T-helper 1 cell treated with Interleukin-12 subunit alpha and Interleukin-12 subunit beta and Interleukin-4 antibody, amounts not matched to agents 30 ng/mL and 1 ng/mL, for 36 hours (primary cell): Measurements from ENCODE around the gene GP9. TPM values are rescaled to one million over a fixed set of nuclear protein-coding genes. Genes with fewer than 3 reads are reported as not detected.
"Not testable (repeated sequence)": the region's sequence is repeated elsewhere in the genome, so short reads cannot be mapped to it uniquely, and the experiment has no call there.

Experiments
- intact Hi-C: fragments of 100-400 bp; cut with micrococcal nuclease; formaldehyde crosslinking; loops from one replicate; pipeline ENCODE4 v1.15.1; 2024
- total RNA-seq: library from RNA; stranded (reverse); gene quantifications from 2 replicates; pipeline ENCODE4 v1.2.3, GENCODE V29; 2022

The GP9 gene
- total RNA-seq, 1 donor from 2014 or later: not detected

GRCh38 chr3:129106866-129107565, 46.4 kb downstream of the GP9 start:
- intact Hi-C loops: no loop called here

DNA sequence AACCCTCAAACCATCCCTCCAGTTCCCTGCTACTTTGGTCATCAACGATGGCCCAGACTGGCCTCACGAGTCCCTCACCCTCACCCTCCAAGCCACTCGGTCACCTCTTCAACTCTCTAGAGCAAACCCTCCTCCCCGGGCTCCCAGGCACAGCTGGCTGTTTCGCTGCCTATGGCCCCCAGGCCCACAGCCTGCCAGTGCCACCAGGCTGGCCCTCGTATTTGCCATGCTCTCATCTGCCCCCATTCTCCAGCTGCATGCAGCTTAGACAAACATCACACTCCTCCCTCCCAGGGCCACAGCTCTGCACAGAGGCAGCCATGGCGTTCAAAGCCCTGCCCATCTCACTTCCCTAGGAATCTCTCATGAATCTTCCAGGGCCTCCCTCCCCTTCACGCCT, 47.2 kb downstream of the GP9 start:
- intact Hi-C loops: no loop called here

DNA sequence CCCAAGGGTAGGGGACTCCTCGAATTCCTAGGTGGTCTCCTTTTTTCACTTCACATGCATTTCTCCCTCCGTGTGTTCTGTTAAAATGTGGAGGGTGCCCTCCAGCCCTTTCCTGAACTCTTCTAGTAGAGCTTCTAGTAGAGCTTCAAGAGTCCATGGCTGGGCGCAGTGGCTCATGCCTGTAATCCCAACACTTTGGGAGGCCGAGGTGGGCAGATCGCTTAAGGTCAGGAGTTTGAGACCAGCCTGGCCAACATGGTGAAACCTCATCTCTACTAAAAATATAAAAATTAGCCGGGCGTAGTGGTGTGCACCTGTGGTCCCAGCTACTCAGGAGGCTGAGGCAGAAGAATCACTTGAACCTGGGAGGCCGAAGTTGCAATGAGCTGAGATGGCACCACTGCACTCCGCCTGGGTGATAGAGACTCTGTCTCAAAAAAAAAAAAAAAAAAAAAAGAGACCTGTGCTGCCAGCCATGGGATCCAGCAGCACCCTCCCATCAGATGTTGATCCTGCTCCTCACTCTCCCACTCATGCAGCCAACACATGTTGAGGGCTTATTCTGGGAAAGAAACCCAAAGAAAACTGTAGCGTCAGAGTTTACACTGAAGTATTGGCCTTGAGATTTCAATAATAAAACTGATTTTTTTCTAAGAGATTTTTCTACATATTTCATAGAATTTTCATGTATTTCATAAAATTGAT, 50.6 kb downstream of the GP9 start:
- intact Hi-C loops: not testable (repeated sequence)

Other genes with a start within 250 kb of the GP9 start
- gene ACAD9, start 181.2 kb upstream of the GP9 start, total RNA-seq: 59.7 and 62.1 TPM in 2 replicates
- not detected in 2 replicates for gene CFAP92, start 66.7 kb upstream of the GP9 start, total RNA-seq
- gene EFCC1, start 59.5 kb upstream of the GP9 start, total RNA-seq: not detected in 2 replicates
- gene RAB43, start 61.0 kb downstream of the GP9 start, total RNA-seq: 64.3 and 66.8 TPM in 2 replicates
- gene ISY1, start 100.3 kb downstream of the GP9 start, total RNA-seq: 66.5 and 68.5 TPM in 2 replicates
- 311 and 330 TPM in 2 replicates for gene CNBP, start 123.1 kb downstream of the GP9 start, total RNA-seq
- gene COPG1, start 188.8 kb downstream of the GP9 start, total RNA-seq: 184 and 187 TPM in 2 replicates
- gene HMCES, start 218.1 kb downstream of the GP9 start, total RNA-seq: 47.3 and 52.5 TPM in 2 replicates